DND-41 (cell line): Measurements from ENCODE around the gene STARD13.

Source experiments
- CTCF ChIP-seq: IDR thresholded peaks from 2 replicates; pipeline ENCODE4 v1.5.1; 2012; ENCODE audit warnings: borderline replicate concordance, low read length, moderate library complexity, mild to moderate bottlenecking; ENCODE audit not compliant: poor library complexity, severe bottlenecking; ENCODE audit errors: extremely low read depth
- EZH2 ChIP-seq: IDR thresholded peaks from 3 replicates; pipeline ENCODE4 v1.6.1; 2012; ENCODE audit warnings: borderline replicate concordance, low read depth, mild to moderate bottlenecking, moderate library complexity, low read length, inconsistent platforms; ENCODE audit not compliant: severe bottlenecking

- TF ChIP-seq CTCF, result no peak
- no peak for TF ChIP-seq EZH2
Measured at GRCh38 chr13:33172911-33173310, 112.6 kb downstream of the STARD13 start.
